ENCODE data around the gene AKAP8L. TPM values are rescaled to one million over a fixed set of nuclear protein-coding genes. Genes with fewer than 3 reads are reported as not detected.

Gene AKAP8L

Small RNAs within 50 kb of the gene (small RNA-seq; reads per million reads assigned to genes)
- gene AC005776.1 (not detected), gene MIR1470 (not detected)

All from skeletal muscle satellite cell (primary cell).